A673 (cell line): ENCODE data around the gene TLCD1. TPM values are rescaled to one million over a fixed set of nuclear protein-coding genes. Genes with fewer than 3 reads are reported as not detected.

ENCODE experiments used
- BruUV-seq: library from RNA; stranded (reverse); fragments of 400-500 nt; replicated peaks from 2 replicates; lab custom pipeline; 2021; lab: Mats Ljungman, UMichigan
- CTCF ChIA-PET: fragments of 300-600 bp; sonication (Branson Sonifier 250); formaldehyde crosslinking; loops from one replicate; lab custom pipeline; 2022; ENCODE audit warnings: antibody characterized with exemption; lab: Charles Lee
- POLR2A ChIA-PET: fragments of 300-600 bp; sonication (Branson Sonifier 250); formaldehyde crosslinking; loops from one replicate; lab custom pipeline; 2022; ENCODE audit warnings: antibody characterized with exemption; ENCODE audit not compliant: low non-redundant PET; lab: Charles Lee
- DNase-seq: peaks from one replicate; pipeline ENCODE4 v3.0.0-alpha.2; 2015; ENCODE audit warnings: low spot score
- H3K27ac ChIP-seq: fragments of 200-600 bp; sonication (generic); 2 replicates; pipeline ENCODE4 v1.5.1; 2016; ENCODE audit warnings: mixed run types, low read depth, mild to moderate bottlenecking, mixed read lengths, antibody characterized with exemption, low read length; ENCODE audit not compliant: poor library complexity, severe bottlenecking
- H3K27me3 ChIP-seq: fragments of 200-600 bp; sonication (generic); replicated peaks from 2 replicates; pipeline ENCODE4 v1.6.1; 2017; ENCODE audit warnings: mixed run types, low read depth, mild to moderate bottlenecking, mixed read lengths, antibody characterized with exemption, low read length; ENCODE audit not compliant: insufficient read depth, poor library complexity
- H3K36me3 ChIP-seq: fragments of 200-600 bp; sonication (generic); 2 replicates; pipeline ENCODE4 v1.6.1; 2016; ENCODE audit warnings: mixed run types, mild to moderate bottlenecking, mixed read lengths, antibody characterized with exemption, low read length; ENCODE audit not compliant: insufficient read depth, poor library complexity, severe bottlenecking
- H3K4me1 ChIP-seq: fragments of 200-600 bp; sonication (generic); 2 replicates; pipeline ENCODE4 v1.6.1; 2017; ENCODE audit warnings: mixed run types, mild to moderate bottlenecking, mixed read lengths, antibody characterized with exemption, low read length; ENCODE audit not compliant: insufficient read depth, poor library complexity, severe bottlenecking
- H3K4me3 ChIP-seq: fragments of 200-600 bp; sonication (generic); 2 replicates; pipeline ENCODE4 v1.5.1; 2016; ENCODE audit warnings: low read depth, mixed run types, mild to moderate bottlenecking, mixed read lengths, low read length; ENCODE audit not compliant: poor library complexity, severe bottlenecking
- H3K9me3 ChIP-seq: fragments of 200-600 bp; sonication (generic); 2 replicates; pipeline ENCODE4 v1.6.1; 2016; ENCODE audit warnings: mixed run types, low read depth, mild to moderate bottlenecking, mixed read lengths, antibody characterized with exemption, low read length; ENCODE audit not compliant: poor library complexity, severe bottlenecking
- CTCF ChIP-seq: fragments of 300-800, 200-600 bp; sonication (generic); conservative IDR thresholded peaks from 2 replicates; pipeline ENCODE4 v1.5.1; 2017; ENCODE audit warnings: low read depth, mild to moderate bottlenecking, antibody characterized with exemption, low read length, moderate library complexity, mixed read lengths
- EZH2 ChIP-seq: fragments of 200-600 bp; sonication (generic); IDR thresholded peaks from 2 replicates; pipeline ENCODE4 v1.6.1; 2017; ENCODE audit warnings: borderline replicate concordance, low read depth, mild to moderate bottlenecking, mixed read lengths, antibody characterized with exemption, low read length; ENCODE audit not compliant: poor library complexity, severe bottlenecking
- intact Hi-C: fragments of 100-400 bp; cut with micrococcal nuclease; formaldehyde crosslinking; loops from one replicate; pipeline ENCODE4 v1.10.0; 2022; ENCODE audit not compliant: unreplicated experiment
- total RNA-seq: library from RNA; stranded (reverse); gene quantifications from 2 replicates; pipeline ENCODE4 v1.2.3, GENCODE V29; 2021

The TLCD1 gene
- total RNA-seq, 1 experiment from 2014 or later = 3.8 TPM

GRCh38 chr17:28734712-28735241 is 8.7 kb upstream of the TLCD1 start:
- Histone ChIP-seq H3K27ac (no peak overlapping the region), H3K4me1 (no peaks in the 10 kb centered on the region), H3K9me3 (no peaks in the 10 kb centered on the region), H3K36me3 (no peaks in the 10 kb centered on the region), H3K4me3 (no peak overlapping the region), H3K27me3 (no peaks in the 10 kb centered on the region)
- intact Hi-C loops = no loop called here
- BruUV-seq = no TSS peak
- TF ChIP-seq CTCF = no peak
- TF ChIP-seq EZH2 = no peak
- no peak for DNase-seq
- ChIA-PET CTCF (interaction anchor here (0.6 kb wide), 1 partner anchor 374 kb away, joined by 3 read pairs; no protein-coding TSS in a partner anchor), POLR2A (no interaction called here)

DNA sequence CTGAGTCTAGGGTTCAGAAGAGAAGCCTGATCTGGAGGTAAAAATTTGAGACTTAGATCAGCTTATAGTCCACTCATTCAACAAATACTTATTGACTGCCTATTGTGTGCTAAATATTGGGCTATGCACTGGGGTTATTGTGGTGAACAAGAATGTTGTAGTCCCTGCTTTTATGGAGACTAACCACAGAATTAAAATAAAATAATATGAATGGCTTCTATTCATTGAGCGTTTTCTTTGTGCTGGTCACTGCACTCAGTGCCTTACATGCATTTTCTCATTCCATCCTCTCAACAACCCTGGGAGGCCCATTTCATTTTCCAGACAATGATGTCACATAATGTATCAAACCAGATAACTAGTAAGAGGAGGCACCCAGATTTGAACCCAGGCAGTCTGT is 7.3 kb upstream of the TLCD1 start:
- no peaks in the 10 kb centered on the region for H3K4me1 ChIP-seq
- no peak overlapping the region for H3K4me3 ChIP-seq
- CTCF ChIA-PET = no interaction called here
- no peaks in the 10 kb centered on the region for H3K9me3 ChIP-seq
- BruUV-seq = no TSS peak
- POLR2A ChIA-PET = no interaction called here
- DNase-seq = no peak
- H3K27ac ChIP-seq = no peak overlapping the region
- TF ChIP-seq CTCF (no peak), EZH2 (no peak)
- no peaks in the 10 kb centered on the region for H3K27me3 ChIP-seq
- intact Hi-C loops = no loop called here
- no peaks in the 10 kb centered on the region for H3K36me3 ChIP-seq

DNA sequence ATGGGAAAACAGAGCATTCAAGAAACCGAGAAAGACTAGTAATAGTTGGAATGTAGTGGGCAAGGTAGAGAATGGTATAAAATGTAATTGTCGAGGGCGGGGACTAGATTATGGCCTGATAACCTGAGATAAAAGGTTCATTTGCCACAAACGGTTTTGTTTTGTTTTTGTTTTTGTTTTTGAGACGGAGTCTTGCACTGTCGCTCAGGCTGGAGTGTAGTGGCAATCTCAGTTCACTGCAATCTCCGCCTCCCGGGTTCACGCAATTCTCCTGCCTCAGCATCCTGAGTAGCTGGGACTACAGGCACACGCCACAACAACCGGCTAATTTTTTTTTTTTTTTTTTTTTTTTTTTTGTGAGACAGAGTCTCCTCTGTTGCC is 3.9 kb upstream of the TLCD1 start:
- DNase-seq = no peak
- H3K36me3 ChIP-seq = peaks cover 3% of the 10 kb centered on the region
- TF ChIP-seq EZH2 = no peak
- TF ChIP-seq CTCF = no peak
- no peak overlapping the region for H3K4me3 ChIP-seq
- no peaks in the 10 kb centered on the region for H3K27me3 ChIP-seq
- H3K9me3 ChIP-seq = no peaks in the 10 kb centered on the region
- POLR2A ChIA-PET = no interaction called here
- H3K4me1 ChIP-seq = peaks cover 20% of the 10 kb centered on the region
- no peak overlapping the region for H3K27ac ChIP-seq
- CTCF ChIA-PET = no interaction called here
- intact Hi-C loops = loop anchor here (2.0 to 5.0 kb wide), 2 partner anchors 13 to 167 kb away; partner anchors contain the start of gene FLOT2
- no TSS peak for BruUV-seq
